K562 (cell line): ENCODE measurements around the gene EPO. TPM values are rescaled to one million over a fixed set of nuclear protein-coding genes. Genes with fewer than 3 reads are reported as not detected.

ENCODE experiments used
- CC2D1A ChIP-seq: fragments of 450-650 bp; IDR thresholded peaks from 2 replicates; pipeline ENCODE4 v1.6.1; 2017; ENCODE audit warnings: mild to moderate bottlenecking
- GTF2B ChIP-seq: IDR thresholded peaks from 2 replicates; pipeline ENCODE4 v1.6.1; 2011; ENCODE audit not compliant: insufficient read length; ENCODE audit errors: extremely low read depth
- HDAC3 ChIP-seq: fragments of 450-650 bp; IDR thresholded peaks from 2 replicates; pipeline ENCODE4 v1.6.1; 2018; ENCODE audit warnings: borderline replicate concordance, mild to moderate bottlenecking, moderate library complexity; ENCODE audit not compliant: partially characterized antibody
- KAT7 ChIP-seq: sonication (generic); formaldehyde crosslinking; IDR thresholded peaks from 2 replicates; pipeline ENCODE4 v1.8.0; 2022; ENCODE audit warnings: missing genetic modification reagents, mild to moderate bottlenecking, borderline replicate concordance
- MED1 ChIP-seq: sonication (generic); formaldehyde crosslinking; IDR thresholded peaks from 2 replicates; pipeline ENCODE4 v1.8.1; 2023; ENCODE audit warnings: missing genetic modification reagents, borderline replicate concordance
- MGA ChIP-seq: fragments of 450-650 bp; IDR thresholded peaks from 2 replicates; pipeline ENCODE4 v1.6.1; 2016; ENCODE audit warnings: mild to moderate bottlenecking, moderate library complexity
- PML ChIP-seq: IDR thresholded peaks from 2 replicates; pipeline ENCODE4 v1.6.1; 2012; ENCODE audit warnings: low read length, inconsistent platforms
- RHOXF2B ChIP-seq: fragments of 250-450 bp; sonication (Bioruptor Pico); conservative IDR thresholded peaks from 2 replicates; pipeline ENCODE4 v1.5.1; 2021
- USF1 ChIP-seq: sonication (generic); formaldehyde crosslinking; IDR thresholded peaks from 2 replicates; pipeline ENCODE4 v1.9.0; 2022; ENCODE audit warnings: mild to moderate bottlenecking, missing genetic modification reagents
- VEZF1 ChIP-seq: fragments of 200-800 bp; sonication (Bioruptor generic); IDR thresholded peaks from 2 replicates; pipeline ENCODE4 v1.6.1; 2017; ENCODE audit warnings: missing genetic modification characterization, missing compliant biosample characterization
- ZFX ChIP-seq: sonication (generic); formaldehyde crosslinking; IDR thresholded peaks from 2 replicates; pipeline ENCODE4 v1.8.0; 2022; ENCODE audit warnings: mild to moderate bottlenecking, missing genetic modification reagents, moderate library complexity
- ZNF589 ChIP-seq: fragments of 200-800 bp; sonication (Bioruptor generic); IDR thresholded peaks from 2 replicates; pipeline ENCODE4 v1.6.1; 2016; ENCODE audit warnings: low read depth, missing genetic modification characterization, missing compliant biosample characterization
- polyA plus RNA-seq, 8 experiments: library from polyadenylated mRNA; depleted of rRNA in 4 of 8; stranded (reverse) in 5 of 8; unstranded in 3 of 8; fragments of >200 nt; fragmentation: Nextera tagmentation in 2 of 8; fragmentation: Illumina TruSeq in 1 of 8; extraction: Ambion mirVana in 2 of 8; extraction: Trizol in 1 of 8; gene quantifications; 2 replicates each; pipeline versions ENCODE4 v1.2.1 to v1.2.3, GENCODE V29; 2011 to 2014; ENCODE audit warnings: inconsistent platforms in 1 of 8, missing spikeins in 1 of 8
- total RNA-seq, 7 experiments: library from RNA; depleted of rRNA in 6 of 7; stranded (reverse); fragments of >200 nt in 6 of 7; fragmentation: Illumina TruSeq in 2 of 7; extraction: Trizol in 2 of 7; gene quantifications; 2 replicates each; pipeline versions ENCODE4 v1.2.1 to v1.2.3, GENCODE V29; 2011 to 2021; ENCODE audit warnings: low replicate concordance in 1 of 7

The EPO gene
- total and polyA plus RNA-seq, 9 of the 15 experiments (the other 6 are each of a cell fraction or from before 2014, with no cell fraction given): 0.06 to 0.41 (median 0.07) TPM; not detected in 6

- TF ChIP-seq PML (0 out of 2 replicates have a peak, but pooled peaks have one; percentile 36), RHOXF2B (CRISPR knock-in tag) (peak; percentile 72; the same call in 1 of the 2 replicates), CC2D1A (no peak), MED1 (no peak), VEZF1 (peak; percentile 77), HDAC3 (no peak), GTF2B (no peak), USF1 (CRISPR knock-in tag) (peak; percentile 98), ZNF589 (CRISPR knock-in tag) (peak; percentile 46; the same call in 1 of the 2 replicates), ZFX (CRISPR knock-in tag) (peak; percentile 45; the same call in 1 of the 2 replicates), MGA (no peak; the same call in 1 of the 2 replicates), KAT7 (CRISPR knock-in tag) (peak; percentile 73; the same call in 1 of the 2 replicates)
Measured at GRCh38 chr7:100673302-100673941, 46.8 kb upstream of the EPO start, which contains the start of gene GNB2 (continued).
